Osteocyte (in vitro differentiated cells): ENCODE measurements around the gene SAMD4A. TPM values are rescaled to one million over a fixed set of nuclear protein-coding genes. Genes with fewer than 3 reads are reported as not detected.

Experiments used
- DNase-seq: peaks from one replicate; pipeline ENCODE4 v3.0.0; 2021; ENCODE audit warnings: mixed read lengths; ENCODE audit not compliant: unreplicated experiment; ENCODE audit errors: extremely low spot score
- H3K27ac Mint-ChIP-seq: one replicate; pipeline ENCODE4 v1.8.0; 2021; ENCODE audit warnings: mild to moderate bottlenecking, mixed read lengths; ENCODE audit not compliant: unreplicated experiment
- H3K27me3 Mint-ChIP-seq: one replicate; pipeline ENCODE4 v1.8.0; 2021; ENCODE audit warnings: mixed read lengths; ENCODE audit not compliant: unreplicated experiment
- H3K36me3 Mint-ChIP-seq: one replicate; pipeline ENCODE4 v1.8.0; 2021; ENCODE audit warnings: mixed read lengths; ENCODE audit not compliant: unreplicated experiment
- H3K4me1 Mint-ChIP-seq: one replicate; pipeline ENCODE4 v1.8.0; 2021; ENCODE audit warnings: mixed read lengths; ENCODE audit not compliant: unreplicated experiment
- H3K4me3 Mint-ChIP-seq: one replicate; pipeline ENCODE4 v1.8.0; 2021; ENCODE audit warnings: mild to moderate bottlenecking, moderate library complexity, mixed read lengths; ENCODE audit not compliant: unreplicated experiment
- H3K9me3 Mint-ChIP-seq: one replicate; pipeline ENCODE4 v1.8.0; 2021; ENCODE audit warnings: mixed read lengths; ENCODE audit not compliant: unreplicated experiment
- total RNA-seq: library from RNA; stranded (reverse); gene quantifications from 2 replicates; pipeline ENCODE4 v1.2.1, GENCODE V29; 2021
- TF ChIP-seq, protein P1 (sequence below): fragments of 200-600 bp; sonication (generic); IDR thresholded peaks from 2 replicates; pipeline ENCODE4 v1.5.0; 2021; ENCODE audit warnings: antibody characterized with exemption, mild to moderate bottlenecking, moderate library complexity

Gene SAMD4A
- total RNA-seq, 1 donor from 2014 or later, result 39.1 TPM

GRCh38 chr14:54538055-54538454, 28.9 kb upstream of the SAMD4A start:
- Mint-ChIP-seq H3K9me3 (peaks cover under 1% of the 10 kb centered on the region), H3K4me1 (no peaks in the 10 kb centered on the region), H3K4me3 (no peak overlapping the region), H3K27me3 (no peaks in the 10 kb centered on the region), H3K27ac (no peak overlapping the region), H3K36me3 (peaks cover 33% of the 10 kb centered on the region)
- no peak for DNase-seq
- TF ChIP-seq, protein P1, sequence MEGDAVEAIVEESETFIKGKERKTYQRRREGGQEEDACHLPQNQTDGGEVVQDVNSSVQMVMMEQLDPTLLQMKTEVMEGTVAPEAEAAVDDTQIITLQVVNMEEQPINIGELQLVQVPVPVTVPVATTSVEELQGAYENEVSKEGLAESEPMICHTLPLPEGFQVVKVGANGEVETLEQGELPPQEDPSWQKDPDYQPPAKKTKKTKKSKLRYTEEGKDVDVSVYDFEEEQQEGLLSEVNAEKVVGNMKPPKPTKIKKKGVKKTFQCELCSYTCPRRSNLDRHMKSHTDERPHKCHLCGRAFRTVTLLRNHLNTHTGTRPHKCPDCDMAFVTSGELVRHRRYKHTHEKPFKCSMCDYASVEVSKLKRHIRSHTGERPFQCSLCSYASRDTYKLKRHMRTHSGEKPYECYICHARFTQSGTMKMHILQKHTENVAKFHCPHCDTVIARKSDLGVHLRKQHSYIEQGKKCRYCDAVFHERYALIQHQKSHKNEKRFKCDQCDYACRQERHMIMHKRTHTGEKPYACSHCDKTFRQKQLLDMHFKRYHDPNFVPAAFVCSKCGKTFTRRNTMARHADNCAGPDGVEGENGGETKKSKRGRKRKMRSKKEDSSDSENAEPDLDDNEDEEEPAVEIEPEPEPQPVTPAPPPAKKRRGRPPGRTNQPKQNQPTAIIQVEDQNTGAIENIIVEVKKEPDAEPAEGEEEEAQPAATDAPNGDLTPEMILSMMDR, result no peak

DNA sequence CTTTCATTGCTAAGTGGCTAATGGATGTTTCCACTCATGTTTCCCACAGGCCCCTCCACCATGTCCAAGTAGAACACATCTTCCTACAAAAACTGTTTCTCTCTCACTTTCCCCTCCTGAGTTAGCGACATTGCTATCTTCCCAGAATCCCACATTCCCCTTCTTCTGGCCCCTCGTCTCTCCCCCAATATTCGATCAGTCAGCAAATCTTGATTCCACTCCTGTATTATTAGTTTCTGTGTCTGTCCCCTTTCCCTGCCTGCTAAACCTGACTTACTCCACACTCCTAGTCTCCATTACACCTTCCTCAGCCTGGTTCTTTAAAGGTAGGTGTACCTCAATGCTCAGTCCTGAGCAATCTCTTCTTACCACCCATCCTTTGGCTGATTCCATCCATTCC, 19.3 kb upstream of the SAMD4A start:
- Mint-ChIP-seq H3K9me3 (peaks cover 4% of the 10 kb centered on the region), H3K36me3 (no peaks in the 10 kb centered on the region), H3K27me3 (no peaks in the 10 kb centered on the region), H3K4me3 (no peak overlapping the region), H3K4me1 (no peaks in the 10 kb centered on the region), H3K27ac (no peak overlapping the region)
- no peak for DNase-seq
- TF ChIP-seq, protein P1, result no peak

DNA sequence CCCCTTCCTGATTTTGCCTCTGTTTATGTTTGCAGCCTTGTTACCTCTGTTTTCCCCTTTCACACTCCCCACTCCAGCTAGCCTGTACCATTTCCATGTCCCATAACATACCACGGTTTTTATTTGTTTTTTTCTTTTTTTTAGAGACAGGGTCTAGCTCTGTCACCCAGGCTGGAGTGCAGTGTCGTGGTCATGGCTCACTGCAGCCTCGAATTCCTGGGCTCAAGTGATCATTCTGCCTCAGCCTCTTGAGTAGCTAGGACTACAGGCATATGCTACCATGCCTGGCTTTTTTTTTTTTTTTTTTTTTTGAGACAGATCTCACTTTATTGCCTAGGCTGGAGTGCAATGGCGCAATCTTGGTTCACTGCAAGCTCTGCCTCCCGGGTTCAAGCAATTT, 18.4 kb upstream of the SAMD4A start:
- Mint-ChIP-seq H3K4me1 (no peaks in the 10 kb centered on the region), H3K36me3 (no peaks in the 10 kb centered on the region), H3K27ac (no peak overlapping the region), H3K4me3 (no peak overlapping the region), H3K27me3 (no peaks in the 10 kb centered on the region), H3K9me3 (no peaks in the 10 kb centered on the region)
- no peak for DNase-seq
- TF ChIP-seq, protein P1, result no peak

DNA sequence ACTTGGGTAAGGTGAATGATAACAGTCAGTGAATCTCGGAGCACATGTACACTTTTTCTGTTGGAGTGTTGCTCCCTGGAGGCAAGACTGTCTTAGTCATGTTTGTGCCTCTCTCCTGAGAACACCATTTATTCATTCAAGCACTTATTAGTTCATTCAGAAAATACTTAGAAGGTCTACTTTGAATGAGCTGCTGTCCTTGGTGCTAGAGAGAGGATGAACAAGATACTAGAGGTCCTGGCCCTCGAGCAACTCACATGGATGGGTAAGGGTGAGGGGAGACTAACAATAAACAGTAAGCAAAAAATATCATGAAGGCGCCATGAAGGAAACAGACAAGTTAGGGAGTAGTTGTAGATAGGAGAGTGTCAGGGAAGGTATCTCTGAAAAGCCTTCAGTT, 17.1 kb upstream of the SAMD4A start:
- no peaks in the 10 kb centered on the region for H3K4me1 Mint-ChIP-seq
- TF ChIP-seq, protein P1, result no peak
- DNase-seq, result no peak
- no peaks in the 10 kb centered on the region for H3K27me3 Mint-ChIP-seq
- H3K9me3 Mint-ChIP-seq, result no peaks in the 10 kb centered on the region
- H3K27ac Mint-ChIP-seq, result no peak overlapping the region
- H3K36me3 Mint-ChIP-seq, result no peaks in the 10 kb centered on the region
- no peak overlapping the region for H3K4me3 Mint-ChIP-seq

- DNase-seq, result no peak
- no peaks in the 10 kb centered on the region for H3K9me3 Mint-ChIP-seq
- H3K4me1 Mint-ChIP-seq, result no peaks in the 10 kb centered on the region
- H3K36me3 Mint-ChIP-seq, result no peaks in the 10 kb centered on the region
- no peak overlapping the region for H3K27ac Mint-ChIP-seq
- no peaks in the 10 kb centered on the region for H3K27me3 Mint-ChIP-seq
- TF ChIP-seq, protein P1, result no peak
- H3K4me3 Mint-ChIP-seq, result no peak overlapping the region
Observed at GRCh38 chr14:54550514-54550913, 16.4 kb upstream of the SAMD4A start.
